ENCODE results near the gene CXCL16. TPM values are rescaled to one million over a fixed set of nuclear protein-coding genes. Genes with fewer than 3 reads are reported as not detected.
"Not testable (repeated sequence)": the region's sequence is repeated elsewhere in the genome, so short reads cannot be mapped to it uniquely, and the experiment has no call there.

The CXCL16 gene
- total RNA-seq, 1 experiment from 2014 or later: 44.8 TPM

- Histone ChIP-seq H2AFZ (ENCODE audit: low read depth, low read length, poor library complexity, severe bottlenecking) (no peak overlapping the region), H3K9me2 (ENCODE audit: insufficient read depth) (no peaks in the 10 kb centered on the region), H3K9me3 (ENCODE audit: control insufficient read depth in 1 of 2, insufficient read depth in 1 of 2, low read depth in 1 of 2, low read length in 2 of 2) (no peaks in the 10 kb centered on the region), H3K9ac (ENCODE audit: low read length) (no peak overlapping the region), H3K79me2 (ENCODE audit: insufficient read depth, low read length) (peaks cover 42% of the 10 kb centered on the region), H3K36me3 (ENCODE audit: control insufficient read depth in 1 of 2, insufficient read depth in 2 of 2, low read length in 2 of 2) (no peaks in the 10 kb centered on the region), H3K27ac (ENCODE audit: low read depth, low read length) (no peak overlapping the region), H3K4me3 (replicated peaks in 1 of 2; ENCODE audit: low read depth in 1 of 2, low read length in 2 of 2) (no peak overlapping the region), H3K4me2 (ENCODE audit: low read length) (no peak overlapping the region; the same call in 1 of the 2 replicates), H3K27me3 (ENCODE audit: insufficient read depth, low read length) (no peaks in the 10 kb centered on the region), H4K20me1 (ENCODE audit: insufficient read depth) (no peaks in the 10 kb centered on the region), H3K4me1 (ENCODE audit: control insufficient read depth in 1 of 2, insufficient read depth in 2 of 2, low read length in 2 of 2) (peaks cover 15 to 57% of the 10 kb centered on the region in 2 experiments)
- ATAC-seq (no peak), DNase-seq (ENCODE audit: low read depth, low spot score) (no peak)
- POLR2A ChIA-PET: no interaction called here
- no peak for TF ChIP-seq RAD21 (IDR thresholded peaks at IDR 0.05; ENCODE audit: low read depth)
- BruUV-seq (replicated peaks): no TSS peak
- intact Hi-C loops (cut with micrococcal nuclease): no loop called here
- RAD21 ChIA-PET (ENCODE audit: low non-redundant PET in 1 of 2, low total read pairs in 2 of 2, uncharacterized antibody in 2 of 2, unreplicated experiment in 2 of 2): no interaction called here
- CTCF ChIA-PET: no interaction called here
Measured at GRCh38 chr17:4706121-4706520, 33.6 kb downstream of the CXCL16 start.

- Histone ChIP-seq H3K9me2 (ENCODE audit: insufficient read depth) (no peaks in the 10 kb centered on the region), H3K9me3 (ENCODE audit: control insufficient read depth in 1 of 2, insufficient read depth in 1 of 2, low read depth in 1 of 2, low read length in 2 of 2) (no peaks in the 10 kb centered on the region), H3K4me3 (replicated peaks in 1 of 2; ENCODE audit: low read depth in 1 of 2, low read length in 2 of 2) (peak overlapping the region; percentile 99 to 100), H3K9ac (ENCODE audit: low read length) (peak overlapping the region; percentile 100), H3K27me3 (ENCODE audit: insufficient read depth, low read length) (no peaks in the 10 kb centered on the region), H3K79me2 (ENCODE audit: insufficient read depth, low read length) (peaks cover 49% of the 10 kb centered on the region), H4K20me1 (ENCODE audit: insufficient read depth) (no peaks in the 10 kb centered on the region), H3K4me2 (ENCODE audit: low read length) (peak overlapping the region; percentile 96), H3K27ac (ENCODE audit: low read depth, low read length) (peak overlapping the region; percentile 72; the same call in 1 of the 2 replicates), H3K4me1 (ENCODE audit: control insufficient read depth in 1 of 2, insufficient read depth in 2 of 2, low read length in 2 of 2) (peaks cover 12 to 51% of the 10 kb centered on the region in 2 experiments), H3K36me3 (ENCODE audit: control insufficient read depth in 1 of 2, insufficient read depth in 2 of 2, low read length in 2 of 2) (no peaks in the 10 kb centered on the region), H2AFZ (ENCODE audit: low read depth, low read length, poor library complexity, severe bottlenecking) (no peak overlapping the region)
- TF ChIP-seq REST (IDR thresholded peaks at IDR 0.05; ENCODE audit: low read depth): no peak
- no peak for TF ChIP-seq SRF (IDR thresholded peaks at IDR 0.05; ENCODE audit: low read depth)
- TF ChIP-seq MAX (IDR thresholded peaks at IDR 0.05): no peak
- ChIA-PET POLR2A (no interaction called here), CTCF (no interaction called here), RAD21 (ENCODE audit: low non-redundant PET in 1 of 2, low total read pairs in 2 of 2, uncharacterized antibody in 2 of 2, unreplicated experiment in 2 of 2) (no interaction called here)
- intact Hi-C loops (cut with micrococcal nuclease): no loop called here
- BruUV-seq (replicated peaks): no TSS peak
- DNase-seq (ENCODE audit: low read depth, low spot score): no peak
- ATAC-seq: no peak
Measured at GRCh38 chr17:4704991-4705390, 34.7 kb downstream of the CXCL16 start.

- H3K4me3 ChIP-seq (replicated peaks in 1 of 2; ENCODE audit: low read depth in 1 of 2, low read length in 2 of 2): peak overlapping the region; percentile 99 to 100
- peak overlapping the region; percentile 100 for H3K9ac ChIP-seq (ENCODE audit: low read length)
- RAD21 ChIA-PET (ENCODE audit: low non-redundant PET in 1 of 2, low total read pairs in 2 of 2, uncharacterized antibody in 2 of 2, unreplicated experiment in 2 of 2); CTCF ChIA-PET; intact Hi-C loops (cut with micrococcal nuclease); H3K9me3 ChIP-seq (ENCODE audit: control insufficient read depth in 1 of 2, insufficient read depth in 1 of 2, low read depth in 1 of 2, low read length in 2 of 2); H3K9me2 ChIP-seq (ENCODE audit: insufficient read depth); H2AFZ ChIP-seq (ENCODE audit: low read depth, low read length, poor library complexity, severe bottlenecking); H3K36me3 ChIP-seq (ENCODE audit: control insufficient read depth in 1 of 2, insufficient read depth in 2 of 2, low read length in 2 of 2); POLR2A ChIA-PET; H4K20me1 ChIP-seq (ENCODE audit: insufficient read depth); DNase-seq (ENCODE audit: low read depth, low spot score); H3K27me3 ChIP-seq (ENCODE audit: insufficient read depth, low read length): not testable (repeated sequence)
- ATAC-seq: peak; percentile 5; the same call in 1 of the 2 replicates
- peaks cover 53% of the 10 kb centered on the region for H3K79me2 ChIP-seq (ENCODE audit: insufficient read depth, low read length)
- peak overlapping the region; percentile 72 for H3K27ac ChIP-seq (ENCODE audit: low read depth, low read length)
- peaks cover 10 to 46% of the 10 kb centered on the region in 2 experiments for H3K4me1 ChIP-seq (ENCODE audit: control insufficient read depth in 1 of 2, insufficient read depth in 2 of 2, low read length in 2 of 2)
- peak overlapping the region; percentile 96 for H3K4me2 ChIP-seq (ENCODE audit: low read length)
- TSS peak; percentile 87 for BruUV-seq (replicated peaks)
Measured at GRCh38 chr17:4704574-4704907, 35.2 kb downstream of the CXCL16 start.
